Measurements from ENCODE around the gene KRT73.

- TF ChIP-seq BHLHE40 (IDR thresholded peaks at IDR 0.05; ENCODE audit: borderline replicate concordance) (no peak), NFRKB (IDR thresholded peaks at IDR 0.05) (no peak), CTBP1 (IDR thresholded peaks at IDR 0.05; ENCODE audit: borderline replicate concordance) (no peak)
Measured at GRCh38 chr12:52631264-52631663, 12.9 kb upstream of the KRT73 start.

All from HEK293T (cell line).